ENCODE data around the gene ACOX1. TPM values are rescaled to one million over a fixed set of nuclear protein-coding genes. Genes with fewer than 3 reads are reported as not detected.

ACOX1 gene
- total RNA-seq, 3 donors from 2014 or later (not counting 1 experiment from before 2014, with no cell fraction given): 22.8 to 48.2 (median 28.2) TPM

DNA sequence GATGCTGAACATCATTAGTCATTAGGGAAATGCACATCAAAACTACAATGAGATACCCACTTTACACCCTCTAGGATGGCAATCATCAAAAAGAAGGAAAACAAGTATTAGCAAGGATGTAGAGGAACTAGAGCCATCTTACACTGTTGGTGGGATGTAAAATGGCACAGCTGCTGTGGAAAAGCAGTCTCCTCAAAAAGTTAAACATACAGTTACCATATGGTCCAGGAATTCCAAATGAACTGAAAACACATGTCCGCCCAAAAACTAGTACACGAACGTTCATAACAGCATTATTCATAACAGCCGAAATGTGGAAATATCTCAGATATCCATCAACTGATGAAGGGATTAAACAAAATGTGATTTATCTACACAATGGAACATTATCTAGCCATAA lies 45.2 kb downstream of the ACOX1 start:
- Mint-ChIP-seq H3K27me3 (ENCODE audit: low read depth in 2 of 2) (no peaks in the 10 kb centered on the region), H3K4me3 (no peak overlapping the region), H3K9me3 (no peaks in the 10 kb centered on the region), H3K36me3 (no peaks in the 10 kb centered on the region), H3K4me1 (no peaks in the 10 kb centered on the region), H3K27ac (no peak overlapping the region)
- intact Hi-C loops (cut with micrococcal nuclease): no loop called here
- TF ChIP-seq, protein P1, sequence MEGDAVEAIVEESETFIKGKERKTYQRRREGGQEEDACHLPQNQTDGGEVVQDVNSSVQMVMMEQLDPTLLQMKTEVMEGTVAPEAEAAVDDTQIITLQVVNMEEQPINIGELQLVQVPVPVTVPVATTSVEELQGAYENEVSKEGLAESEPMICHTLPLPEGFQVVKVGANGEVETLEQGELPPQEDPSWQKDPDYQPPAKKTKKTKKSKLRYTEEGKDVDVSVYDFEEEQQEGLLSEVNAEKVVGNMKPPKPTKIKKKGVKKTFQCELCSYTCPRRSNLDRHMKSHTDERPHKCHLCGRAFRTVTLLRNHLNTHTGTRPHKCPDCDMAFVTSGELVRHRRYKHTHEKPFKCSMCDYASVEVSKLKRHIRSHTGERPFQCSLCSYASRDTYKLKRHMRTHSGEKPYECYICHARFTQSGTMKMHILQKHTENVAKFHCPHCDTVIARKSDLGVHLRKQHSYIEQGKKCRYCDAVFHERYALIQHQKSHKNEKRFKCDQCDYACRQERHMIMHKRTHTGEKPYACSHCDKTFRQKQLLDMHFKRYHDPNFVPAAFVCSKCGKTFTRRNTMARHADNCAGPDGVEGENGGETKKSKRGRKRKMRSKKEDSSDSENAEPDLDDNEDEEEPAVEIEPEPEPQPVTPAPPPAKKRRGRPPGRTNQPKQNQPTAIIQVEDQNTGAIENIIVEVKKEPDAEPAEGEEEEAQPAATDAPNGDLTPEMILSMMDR (IDR thresholded peaks at IDR 0.05): no peak
- H3K4me1 ChIP-seq (ENCODE audit: control insufficient read depth, insufficient read depth, low read length): no peaks in the 10 kb centered on the region
- DNase-seq (no peak), ATAC-seq (no peak)
- no peak overlapping the region for H3K27ac ChIP-seq (ENCODE audit: low read length)
- WGBS (ENCODE audit: insufficient coverage): 94% methylated on average over 4 of the region's 4 CpGs
- no peak overlapping the region for H3K4me3 ChIP-seq (ENCODE audit: low read length)
- H3K36me3 ChIP-seq (ENCODE audit: control insufficient read depth, insufficient read depth, low read length): no peaks in the 10 kb centered on the region
- H3K27me3 ChIP-seq (ENCODE audit: control insufficient read depth, insufficient read depth, low read length): no peaks in the 10 kb centered on the region
- H3K9me3 ChIP-seq (ENCODE audit: control insufficient read depth, insufficient read depth, low read length): no peaks in the 10 kb centered on the region

DNA sequence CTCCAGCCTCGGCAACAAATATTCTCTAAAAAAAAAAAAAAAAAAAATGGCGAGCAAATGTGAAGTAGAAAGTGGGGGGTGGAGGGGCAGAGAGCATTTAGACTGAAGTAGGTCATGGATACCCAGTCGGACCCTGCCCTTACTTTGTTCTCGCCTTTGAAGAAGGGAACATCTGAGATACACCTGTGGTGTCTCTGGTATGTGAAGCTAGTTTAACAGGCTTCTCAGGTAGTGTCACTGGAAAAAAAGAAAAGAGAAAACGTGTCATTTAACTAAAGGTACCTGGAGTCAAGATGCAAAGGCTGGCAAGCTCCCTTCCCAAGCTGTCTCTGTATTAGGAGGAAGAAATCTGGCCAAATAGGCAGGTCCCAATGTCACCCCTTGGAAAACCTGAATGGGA lies 46.1 kb downstream of the ACOX1 start:
- Histone ChIP-seq H3K4me3 (ENCODE audit: low read length) (no peak overlapping the region), H3K27ac (ENCODE audit: low read length) (no peak overlapping the region), H3K27me3 (ENCODE audit: control insufficient read depth, insufficient read depth, low read length) (no peaks in the 10 kb centered on the region), H3K36me3 (ENCODE audit: control insufficient read depth, insufficient read depth, low read length) (no peaks in the 10 kb centered on the region), H3K4me1 (ENCODE audit: control insufficient read depth, insufficient read depth, low read length) (no peaks in the 10 kb centered on the region), H3K9me3 (ENCODE audit: control insufficient read depth, insufficient read depth, low read length) (no peaks in the 10 kb centered on the region)
- H3K4me1 Mint-ChIP-seq: no peaks in the 10 kb centered on the region
- no peaks in the 10 kb centered on the region for H3K27me3 Mint-ChIP-seq (ENCODE audit: low read depth in 2 of 2)
- H3K4me3 Mint-ChIP-seq: no peak overlapping the region
- 92% methylated on average over 4 of the region's 5 CpGs for WGBS (ENCODE audit: insufficient coverage)
- H3K36me3 Mint-ChIP-seq: no peaks in the 10 kb centered on the region
- no peak for ATAC-seq
- no peak overlapping the region for H3K27ac Mint-ChIP-seq
- no peak for DNase-seq
- no peaks in the 10 kb centered on the region for H3K9me3 Mint-ChIP-seq
- intact Hi-C loops (cut with micrococcal nuclease): no loop called here
- TF ChIP-seq, protein P1 (IDR thresholded peaks at IDR 0.05): no peak

DNA sequence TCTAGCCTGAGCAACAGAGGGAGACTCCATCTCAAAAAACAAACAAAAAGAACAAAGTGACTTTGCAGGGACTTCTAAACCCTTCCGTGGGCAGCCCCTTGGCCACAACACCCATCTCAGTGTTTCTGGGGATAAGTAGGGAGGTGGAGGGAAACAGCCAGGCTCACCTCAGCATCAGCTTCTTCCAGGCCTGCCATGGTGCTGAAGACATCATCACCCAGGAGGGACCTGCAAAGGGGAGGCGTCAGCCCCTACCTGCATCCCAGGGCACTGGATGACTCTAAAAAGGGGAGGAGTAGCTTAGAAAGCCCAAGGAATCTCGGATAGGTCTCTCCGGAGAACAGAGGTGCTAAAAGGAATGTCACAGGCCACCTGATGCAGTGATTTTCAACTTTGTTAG lies 47.9 kb downstream of the ACOX1 start:
- no peak overlapping the region for H3K4me3 ChIP-seq (ENCODE audit: low read length)
- H3K27ac ChIP-seq (ENCODE audit: low read length): no peak overlapping the region
- Mint-ChIP-seq H3K9me3 (no peaks in the 10 kb centered on the region), H3K27me3 (ENCODE audit: low read depth in 2 of 2) (no peaks in the 10 kb centered on the region), H3K36me3 (no peaks in the 10 kb centered on the region), H3K4me1 (no peaks in the 10 kb centered on the region), H3K4me3 (no peak overlapping the region), H3K27ac (no peak overlapping the region)
- DNase-seq (no peak), ATAC-seq (no peak)
- no peaks in the 10 kb centered on the region for H3K36me3 ChIP-seq (ENCODE audit: control insufficient read depth, insufficient read depth, low read length)
- no peaks in the 10 kb centered on the region for H3K27me3 ChIP-seq (ENCODE audit: control insufficient read depth, insufficient read depth, low read length)
- no peaks in the 10 kb centered on the region for H3K4me1 ChIP-seq (ENCODE audit: control insufficient read depth, insufficient read depth, low read length)
- WGBS (ENCODE audit: insufficient coverage): 94% methylated on average over 3 of the region's 4 CpGs
- TF ChIP-seq, protein P1 (IDR thresholded peaks at IDR 0.05): no peak
- intact Hi-C loops (cut with micrococcal nuclease): no loop called here
- H3K9me3 ChIP-seq (ENCODE audit: control insufficient read depth, insufficient read depth, low read length): no peaks in the 10 kb centered on the region

DNA sequence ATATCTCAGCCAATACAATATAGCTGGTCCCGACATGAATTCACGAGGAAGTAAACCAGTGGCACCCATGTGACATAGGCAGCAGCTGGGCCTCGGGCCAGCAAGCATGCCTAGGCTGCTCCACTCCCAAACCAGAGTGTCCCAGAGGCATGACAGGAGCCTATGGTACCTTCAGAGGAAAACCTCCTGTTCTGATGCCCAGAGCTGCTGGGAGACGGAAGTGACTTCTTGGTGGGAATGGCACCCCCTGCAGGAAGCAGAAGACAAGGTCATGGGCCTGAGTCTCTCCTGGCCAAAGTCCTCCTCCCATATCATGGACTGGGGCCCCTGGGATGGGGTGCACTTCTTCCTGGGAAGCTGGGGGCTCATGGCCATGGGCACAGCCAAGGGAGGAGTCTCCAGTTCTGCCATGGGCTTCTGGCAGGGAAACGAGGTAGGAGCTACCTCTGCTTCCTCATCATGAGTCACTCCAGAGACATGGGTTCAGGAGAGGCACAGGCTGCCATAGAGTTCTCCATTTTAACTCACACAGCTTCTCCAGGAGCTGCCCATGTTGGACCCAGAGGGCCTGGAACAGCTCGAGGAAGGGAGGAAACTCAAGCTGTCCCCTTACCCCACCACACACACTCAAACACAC lies 51.6 kb downstream of the ACOX1 start:
- Mint-ChIP-seq H3K4me1 (no peaks in the 10 kb centered on the region), H3K4me3 (no peak overlapping the region), H3K9me3 (no peaks in the 10 kb centered on the region), H3K36me3 (no peaks in the 10 kb centered on the region), H3K27me3 (ENCODE audit: low read depth in 2 of 2) (no peaks in the 10 kb centered on the region), H3K27ac (no peak overlapping the region)
- H3K27ac ChIP-seq (ENCODE audit: low read length): no peak overlapping the region
- no peaks in the 10 kb centered on the region for H3K36me3 ChIP-seq (ENCODE audit: control insufficient read depth, insufficient read depth, low read length)
- H3K4me1 ChIP-seq (ENCODE audit: control insufficient read depth, insufficient read depth, low read length): no peaks in the 10 kb centered on the region
- TF ChIP-seq, protein P1 (IDR thresholded peaks at IDR 0.05): no peak
- no peak for ATAC-seq
- DNase-seq: peak in 1 of 2 donors; percentile 38
- intact Hi-C loops (cut with micrococcal nuclease): no loop called here
- no peak overlapping the region for H3K4me3 ChIP-seq (ENCODE audit: low read length)
- no peaks in the 10 kb centered on the region for H3K27me3 ChIP-seq (ENCODE audit: control insufficient read depth, insufficient read depth, low read length)
- no peaks in the 10 kb centered on the region for H3K9me3 ChIP-seq (ENCODE audit: control insufficient read depth, insufficient read depth, low read length)
- WGBS (ENCODE audit: insufficient coverage): 77% methylated on average over 6 of the region's 6 CpGs
